OCI-LY7 (cell line): ENCODE results near the gene HSPB7. TPM values are rescaled to one million over a fixed set of nuclear protein-coding genes. Genes with fewer than 3 reads are reported as not detected.

Source experiments
- BruUV-seq: library from RNA; stranded (reverse); fragments of 400-500 nt; replicated peaks from 2 replicates; lab custom pipeline; 2021; lab: Mats Ljungman, UMichigan
- CTCF ChIA-PET: fragments of 300-600 bp; sonication (Branson Sonifier 250); formaldehyde crosslinking; loops from one replicate; lab custom pipeline; 2022; ENCODE audit warnings: antibody characterized with exemption; ENCODE audit not compliant: unreplicated experiment; lab: Charles Lee
- POLR2A ChIA-PET: fragments of 300-600 bp; sonication (Branson Sonifier 250); formaldehyde crosslinking; loops from one replicate; lab custom pipeline; 2022; ENCODE audit warnings: antibody characterized with exemption; lab: Charles Lee
- DNase-seq: peaks from one replicate; pipeline ENCODE4 v3.0.0-alpha.2; 2015; ENCODE audit warnings: low spot score
- H2AFZ ChIP-seq: fragments of 200-600 bp; sonication (generic), shearing (Covaris generic); 2 replicates; pipeline ENCODE4 v1.6.1; 2014; ENCODE audit warnings: mild to moderate bottlenecking, antibody characterized with exemption, low read length, moderate library complexity
- H3K27ac ChIP-seq: fragments of 200-600 bp; sonication (generic); 2 replicates; pipeline ENCODE4 v1.5.1; 2014; ENCODE audit warnings: mixed run types, low read depth, mild to moderate bottlenecking, moderate library complexity, low read length, inconsistent platforms; ENCODE audit not compliant: poor library complexity, severe bottlenecking
- H3K36me3 ChIP-seq: fragments of 200-600 bp; sonication (generic); 2 replicates; pipeline ENCODE4 v1.6.1; 2014; ENCODE audit warnings: mild to moderate bottlenecking, antibody characterized with exemption, low read length, moderate library complexity, mixed read lengths; ENCODE audit not compliant: insufficient read depth
- H3K4me1 ChIP-seq: fragments of 200-600 bp; sonication (generic); 2 replicates; pipeline ENCODE4 v1.5.1; 2014; ENCODE audit warnings: mild to moderate bottlenecking, low read length; ENCODE audit not compliant: insufficient read depth, poor library complexity, severe bottlenecking
- H3K4me2 ChIP-seq: fragments of 200-600 bp; sonication (generic); 2 replicates; pipeline ENCODE4 v1.6.1; 2014; ENCODE audit warnings: mild to moderate bottlenecking, low read length
- H3K4me3 ChIP-seq: fragments of 200-600 bp; sonication (generic); 2 replicates; pipeline ENCODE4 v1.5.1; 2014; ENCODE audit warnings: mild to moderate bottlenecking, low read depth, low read length; ENCODE audit not compliant: poor library complexity, severe bottlenecking
- H3K79me2 ChIP-seq: fragments of 200-600 bp; sonication (generic); 2 replicates; pipeline ENCODE4 v1.6.1; 2016; ENCODE audit warnings: low read depth, mild to moderate bottlenecking, low read length, moderate library complexity, mixed read lengths; ENCODE audit not compliant: insufficient read depth
- H3K9me2 ChIP-seq: fragments of 200-600 bp; sonication (generic); 2 replicates; pipeline ENCODE4 v1.6.1; 2016; ENCODE audit warnings: mild to moderate bottlenecking, low read length, mixed read lengths; ENCODE audit not compliant: insufficient read depth
- H3K9me3 ChIP-seq: fragments of 200-600 bp; sonication (generic); 2 replicates; pipeline ENCODE4 v1.6.1; 2014; ENCODE audit warnings: mild to moderate bottlenecking, mixed run types, low read length, mixed read lengths
- H4K20me1 ChIP-seq: fragments of 200-600 bp; sonication (generic); 2 replicates; pipeline ENCODE4 v1.6.1; 2014; ENCODE audit warnings: mild to moderate bottlenecking, antibody characterized with exemption, low read length, moderate library complexity, mixed read lengths; ENCODE audit not compliant: insufficient read depth
- CTCF ChIP-seq: fragments of 200-600 bp; sonication (generic); conservative IDR thresholded peaks from 2 replicates; pipeline ENCODE4 v1.5.1; 2014; ENCODE audit warnings: mild to moderate bottlenecking, antibody characterized with exemption, low read length, moderate library complexity, mixed read lengths
- EZH2phosphoT487 ChIP-seq: fragments of 200-600 bp; sonication (generic); IDR thresholded peaks from 2 replicates; pipeline ENCODE4 v1.6.1; 2018; ENCODE audit warnings: low read depth, borderline replicate concordance, mild to moderate bottlenecking, mixed run types, antibody characterized with exemption, low read length, moderate library complexity, mixed read lengths
- intact Hi-C: fragments of 100-400 bp; cut with micrococcal nuclease; formaldehyde crosslinking; loops from one replicate; pipeline ENCODE4 v1.10.0; 2022; ENCODE audit not compliant: unreplicated experiment
- total RNA-seq, 2 experiments: library from RNA; depleted of rRNA in 1 of 2; stranded (reverse); fragments of >200 nt in 1 of 2; shearing (Covaris generic) in 1 of 2; gene quantifications; 2 replicates each; pipeline ENCODE4 v1.2.3, GENCODE V29; 2014 to 2022

The HSPB7 gene
- total RNA-seq, 2 experiments from 2014 or later: not detected

GRCh38 chr1:15991427-15992186, 26.2 kb downstream of the HSPB7 start:
- ChIA-PET CTCF (no interaction called here), POLR2A (no interaction called here)
- BruUV-seq: no TSS peak
- intact Hi-C loops: loop anchor here (5.0 kb wide), 1 partner anchor 174 kb away; no protein-coding TSS in a partner anchor
- TF ChIP-seq EZH2phosphoT487: no peak
- no peak for TF ChIP-seq CTCF
- Histone ChIP-seq H3K9me3 (no peaks in the 10 kb centered on the region), H4K20me1 (no peaks in the 10 kb centered on the region), H3K4me1 (no peaks in the 10 kb centered on the region), H3K36me3 (no peaks in the 10 kb centered on the region), H2AFZ (no peak overlapping the region), H3K4me3 (no peak overlapping the region), H3K4me2 (no peak overlapping the region), H3K9me2 (no peaks in the 10 kb centered on the region), H3K79me2 (no peaks in the 10 kb centered on the region), H3K27ac (no peak overlapping the region)
- DNase-seq: no peak

- Histone ChIP-seq H3K9me3 (no peaks in the 10 kb centered on the region), H3K4me3 (no peak overlapping the region), H3K79me2 (no peaks in the 10 kb centered on the region), H3K36me3 (no peaks in the 10 kb centered on the region), H3K4me1 (no peaks in the 10 kb centered on the region), H3K27ac (no peak overlapping the region), H4K20me1 (no peaks in the 10 kb centered on the region), H3K9me2 (no peaks in the 10 kb centered on the region), H2AFZ (no peak overlapping the region), H3K4me2 (no peak overlapping the region)
- DNase-seq: no peak
- intact Hi-C loops: loop anchor here (5.0 kb wide), 1 partner anchor 172 kb away; no protein-coding TSS in a partner anchor
- POLR2A ChIA-PET: no interaction called here
- CTCF ChIA-PET: no interaction called here
- TF ChIP-seq EZH2phosphoT487: no peak
- no peak for TF ChIP-seq CTCF
- BruUV-seq: no TSS peak
These were observed 28.1 kb downstream of the HSPB7 start for GRCh38 chr1:15989776-15990175.
